GM21526 (cell line): ENCODE data around the gene SH3TC1.

Source experiments
- ATAC-seq: cut with Tn5 transposase; IDR thresholded peaks from one replicate; pipeline ENCODE4 v1.9.1; 2021; ENCODE audit warnings: moderate library complexity; ENCODE audit not compliant: unreplicated experiment, low FRiP score

SH3TC1 gene

DNA sequence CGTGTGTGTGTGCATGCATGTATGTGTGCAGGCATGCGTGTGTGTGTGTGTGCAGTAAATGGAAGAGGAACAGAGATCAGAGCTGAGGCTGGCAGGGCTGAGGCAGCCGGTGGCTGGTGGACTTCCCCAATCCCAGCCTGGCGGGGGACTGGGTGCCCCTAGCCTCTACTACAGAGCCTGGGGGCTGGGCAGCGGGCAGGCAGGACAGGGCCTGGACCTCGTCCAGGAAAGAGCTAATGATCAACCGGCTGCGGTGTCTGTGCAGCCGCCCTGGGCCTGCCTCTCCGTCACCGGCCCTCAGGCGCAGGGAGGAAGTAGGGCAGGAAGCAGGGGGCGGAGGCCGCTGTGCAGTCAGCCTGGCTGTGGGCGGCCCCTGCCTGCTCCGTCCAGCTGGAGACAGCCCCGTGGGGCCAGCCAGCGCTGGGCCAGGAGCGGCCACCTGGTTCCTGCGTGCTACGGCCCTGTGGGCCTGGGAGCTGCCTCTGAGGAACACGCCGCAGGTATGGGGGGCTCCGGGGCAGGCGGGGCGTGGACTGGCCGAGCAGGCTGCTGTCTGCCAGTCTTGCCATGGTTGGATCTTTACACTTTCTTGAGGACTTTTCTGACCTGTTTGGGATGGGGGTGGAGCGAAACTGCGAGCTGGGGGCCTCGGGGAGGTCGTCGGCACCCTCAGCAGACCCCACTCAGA lies at the start of gene SH3TC1:
Gene SH3TC1 (plus strand): TSS at position 385 of the 688 bp plus-strand sequence. CDS start 5,905 bp downstream, outside the sequence.
- ATAC-seq = peak; percentile 74

- no peak for ATAC-seq
Measured at GRCh38 chr4:8149664-8150063, 49.4 kb upstream of the SH3TC1 start.

- no peak for ATAC-seq
Measured at GRCh38 chr4:8150152-8151090, 48.7 kb upstream of the SH3TC1 start.

- no peak for ATAC-seq
Measured at GRCh38 chr4:8151165-8151650, 47.9 kb upstream of the SH3TC1 start.

DNA sequence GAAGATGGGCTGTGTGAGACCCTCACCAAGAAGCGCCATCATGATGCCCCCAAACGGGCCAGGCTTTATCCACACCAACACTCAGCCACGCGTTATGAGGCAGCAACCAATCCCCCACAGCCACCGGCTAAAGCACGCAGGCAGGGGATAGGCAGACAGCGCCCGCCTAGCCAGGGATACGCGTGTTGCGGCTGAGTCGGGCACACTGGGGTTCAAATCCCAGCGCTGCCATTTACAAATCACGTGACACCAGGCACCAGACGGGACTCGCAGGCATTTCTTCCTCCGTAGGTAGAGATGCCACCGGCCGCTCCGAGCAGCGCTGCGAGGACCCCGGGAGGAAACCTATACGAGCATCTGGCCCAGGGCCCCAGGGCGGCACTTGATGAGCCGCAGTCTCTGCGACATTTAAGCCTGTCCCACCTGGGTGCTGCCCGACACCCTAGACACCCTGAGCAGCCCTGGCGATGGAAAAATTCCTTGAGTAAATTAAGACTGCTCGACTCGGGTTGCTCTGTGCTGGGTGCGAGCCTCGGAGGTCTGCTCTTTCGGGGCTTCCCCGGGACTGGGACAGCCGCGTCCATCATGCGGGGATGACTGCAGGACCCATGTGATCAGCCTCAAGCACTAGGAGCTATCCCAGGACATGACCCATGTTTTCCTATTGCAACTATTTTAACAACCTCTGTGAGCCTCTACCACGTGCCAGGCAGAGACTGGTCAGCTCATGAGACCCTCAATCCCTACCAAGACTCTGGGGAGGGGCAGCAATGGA lies 46.8 kb upstream of the SH3TC1 start:
- ATAC-seq = no peak

- ATAC-seq = no peak
Measured at GRCh38 chr4:8152865-8153257, 46.2 kb upstream of the SH3TC1 start.

GRCh38 chr4:8153441-8153840 lies 45.6 kb upstream of the SH3TC1 start:
- no peak for ATAC-seq

- no peak for ATAC-seq
Measured at GRCh38 chr4:8155048-8155447, 44.0 kb upstream of the SH3TC1 start.

DNA sequence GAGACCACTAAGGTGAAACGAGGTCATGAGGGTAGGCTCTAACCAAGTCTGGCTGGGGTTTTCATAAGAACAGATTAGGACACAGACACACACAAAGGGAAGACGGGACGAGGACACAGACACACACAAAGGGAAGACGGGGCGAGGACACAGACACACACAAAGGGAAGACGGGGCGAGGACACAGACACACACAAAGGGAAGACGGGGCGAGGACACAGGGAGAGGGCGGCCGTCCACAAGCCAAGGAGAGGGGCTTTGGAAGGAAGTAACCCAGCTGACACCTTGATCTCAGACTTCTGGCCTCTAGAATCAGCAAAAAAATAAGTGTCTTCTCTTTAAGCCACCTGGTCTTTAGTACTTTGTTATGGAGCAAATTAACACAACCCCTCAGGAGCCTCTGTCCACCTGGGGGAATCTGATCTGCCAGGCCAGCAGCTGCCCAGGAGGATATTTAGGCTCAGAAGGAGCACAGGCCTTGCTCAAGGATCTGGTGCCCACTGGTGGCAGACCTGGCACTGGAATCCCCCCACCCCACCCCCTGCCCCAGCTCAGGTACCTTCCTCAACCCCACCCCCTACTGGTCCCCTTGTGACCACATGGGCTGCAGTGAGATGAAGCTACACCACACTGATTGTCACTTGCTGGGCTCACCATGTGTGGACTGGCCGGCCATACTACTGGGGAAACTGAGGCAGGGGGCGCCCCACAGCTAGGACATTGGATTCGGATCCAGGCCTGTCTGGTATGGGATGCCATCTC lies 43.2 kb upstream of the SH3TC1 start:
- no peak for ATAC-seq

DNA sequence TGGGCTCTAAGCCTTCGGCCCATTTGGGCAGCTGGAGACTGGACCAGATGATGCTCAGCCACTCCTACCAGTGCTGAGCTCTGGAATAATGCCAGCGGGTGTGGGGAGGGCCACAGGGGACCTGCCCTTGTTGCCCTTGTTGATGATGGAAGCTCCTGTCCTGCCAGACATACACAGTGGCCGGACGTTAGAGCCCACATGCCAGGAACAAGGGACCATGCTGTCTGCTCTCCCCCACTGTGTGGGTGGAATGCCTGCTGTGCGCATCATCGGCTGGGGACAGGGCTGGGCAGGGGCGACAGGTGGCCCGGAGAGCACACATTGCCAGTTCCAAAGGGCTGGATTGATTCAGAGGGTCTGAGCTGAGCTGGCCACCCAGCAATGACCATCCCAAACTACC lies 42.5 kb upstream of the SH3TC1 start:
- no peak for ATAC-seq

- ATAC-seq = no peak
Measured at GRCh38 chr4:8157496-8157895, 41.6 kb upstream of the SH3TC1 start.

- ATAC-seq = no peak
Measured at GRCh38 chr4:8157944-8158709, 41.0 kb upstream of the SH3TC1 start.

DNA sequence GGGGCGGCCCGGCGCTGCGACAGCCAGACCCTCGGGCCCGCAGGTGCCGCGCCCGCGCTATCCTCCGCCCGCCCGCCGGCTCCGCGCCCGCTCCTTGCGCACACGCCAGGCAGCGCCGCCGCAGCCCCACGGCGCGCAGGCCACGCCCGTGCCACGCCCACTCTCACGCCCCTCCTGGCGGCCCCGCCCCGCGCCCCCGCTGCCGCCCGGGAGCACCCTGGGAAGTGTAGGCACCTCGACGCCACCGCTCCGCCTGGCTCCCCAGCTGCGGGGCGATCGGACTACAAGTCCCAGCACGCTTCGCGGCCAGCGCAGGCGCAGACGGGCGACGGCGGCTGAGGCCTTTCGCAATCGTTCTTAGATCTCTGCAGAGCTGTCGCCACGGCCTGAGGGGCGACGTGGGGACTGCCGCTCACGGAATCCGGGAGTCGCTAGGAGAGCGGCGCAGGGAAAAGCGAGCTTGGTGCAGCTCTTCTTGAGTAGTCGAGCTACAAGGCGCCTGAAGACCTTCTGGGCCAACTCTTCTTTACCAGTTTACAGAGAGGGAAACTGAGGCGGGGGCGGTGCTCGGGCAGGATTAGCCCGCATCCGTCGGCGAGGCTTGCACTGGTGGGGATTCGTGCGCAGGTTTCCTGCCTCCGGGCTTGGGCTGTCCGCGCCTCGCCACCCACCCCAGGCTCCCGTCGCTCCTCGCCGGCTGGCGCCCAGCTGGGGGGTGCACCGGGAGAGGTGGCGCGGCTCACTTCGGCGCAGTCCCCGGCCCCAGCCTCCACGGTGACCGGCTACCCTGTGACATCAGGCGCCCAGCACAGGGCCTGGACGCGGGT lies 40.2 kb upstream of the SH3TC1 start, which contains the start of gene ABLIM2:
Gene ABLIM2 (minus strand): TSS at position 104 of the 827 bp plus-strand sequence. CDS start 124 bp downstream, outside the sequence.
- peak; percentile 97 for ATAC-seq

GRCh38 chr4:8159537-8160232 lies 39.4 kb upstream of the SH3TC1 start:
- ATAC-seq = no peak

- ATAC-seq = no peak
Measured at GRCh38 chr4:8160233-8160560, 38.9 kb upstream of the SH3TC1 start.

DNA sequence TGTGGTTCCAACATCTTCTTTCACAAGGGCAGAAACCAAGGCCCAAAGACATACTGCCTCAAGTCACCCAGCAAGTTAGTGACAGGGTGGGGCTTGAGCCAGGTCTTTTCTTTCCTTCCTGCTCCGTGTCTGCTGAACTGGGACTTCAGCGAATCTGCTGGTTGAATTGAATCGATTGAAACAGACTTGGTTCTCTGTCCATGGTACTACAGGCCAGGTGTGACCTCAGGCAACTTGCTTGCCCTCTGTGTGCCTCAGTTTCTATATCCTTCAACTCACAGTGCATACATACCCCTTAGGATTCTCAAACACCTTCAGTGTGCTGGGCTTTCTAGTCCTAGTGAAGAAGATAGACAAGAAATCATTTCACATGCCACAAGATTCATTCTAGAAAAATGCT lies 38.5 kb upstream of the SH3TC1 start:
- no peak for ATAC-seq

GRCh38 chr4:8162625-8163024 lies 36.5 kb upstream of the SH3TC1 start:
- ATAC-seq = no peak

DNA sequence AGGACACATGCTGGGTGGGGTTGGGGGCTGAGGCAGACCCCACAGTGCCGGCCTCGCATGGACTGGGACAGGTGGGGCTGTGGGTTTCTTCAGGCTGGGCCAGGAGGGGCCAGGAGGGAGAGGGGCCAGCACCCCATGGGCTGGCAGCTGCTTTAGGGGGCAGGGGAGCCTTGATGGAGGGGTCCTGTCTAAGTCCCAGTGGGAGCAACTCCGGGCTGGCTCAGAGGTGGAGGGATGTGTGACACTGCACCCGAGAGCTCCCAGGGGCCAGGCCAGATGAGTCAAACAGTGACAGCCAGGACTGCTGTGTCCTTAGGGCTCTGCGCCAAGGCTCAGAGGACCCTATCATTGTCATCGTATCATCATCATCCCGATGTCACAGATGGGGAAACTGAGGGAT lies 36.1 kb upstream of the SH3TC1 start:
- no peak for ATAC-seq
